Measurements from ENCODE around the gene SLC25A43. TPM values are rescaled to one million over a fixed set of nuclear protein-coding genes. Genes with fewer than 3 reads are reported as not detected.

The SLC25A43 gene
- total RNA-seq, 1 experiment from 2014 or later, result 8.3 TPM

DNA sequence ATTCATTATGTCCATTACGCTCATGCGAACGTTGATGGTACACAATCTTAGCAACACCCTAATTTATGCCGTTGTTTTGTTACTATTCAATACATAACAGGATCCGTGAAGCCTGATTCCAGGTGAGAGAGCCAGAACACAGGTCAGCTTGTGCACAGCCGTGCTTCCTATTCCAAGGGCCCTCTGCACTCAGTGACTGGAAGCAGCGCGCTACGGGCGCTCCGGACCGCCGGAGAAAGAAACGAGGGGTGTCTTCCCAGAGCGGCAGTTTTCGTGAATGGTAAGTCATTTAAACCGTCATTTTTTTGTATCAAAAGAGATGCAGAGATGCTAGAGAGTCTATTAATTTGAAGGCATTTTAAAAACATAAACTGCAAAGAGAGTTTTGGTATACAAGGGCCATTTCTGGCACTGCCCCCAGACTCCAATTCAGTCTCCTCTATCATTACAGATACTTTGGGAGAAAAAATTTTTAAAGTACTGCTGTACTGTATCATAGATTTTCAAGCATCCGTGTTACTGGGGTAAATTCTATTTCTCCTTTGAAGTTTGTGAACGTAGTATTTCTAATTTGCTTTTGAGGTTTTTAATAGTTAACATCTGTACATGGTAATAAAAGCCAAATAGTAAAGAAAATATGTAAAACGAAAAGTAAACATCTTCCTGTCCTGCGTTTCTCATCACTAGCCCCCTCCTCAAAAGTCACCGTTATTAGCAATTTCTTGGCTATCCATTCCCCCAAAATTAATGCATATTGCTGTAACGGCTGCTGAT lies 75.7 kb downstream of the SLC25A43 start:
- H3K9me2 ChIP-seq (replicated peaks; ENCODE audit: insufficient read depth, low read length), result no peaks in the 10 kb centered on the region
- no peaks in the 10 kb centered on the region for H3K9me3 ChIP-seq (ENCODE audit: low read length)
- no peak overlapping the region for H3K4me2 ChIP-seq (ENCODE audit: low read depth, low read length, poor library complexity, severe bottlenecking)
- no peak overlapping the region for H3K27ac ChIP-seq (ENCODE audit: low read length)
- H3K4me1 ChIP-seq (ENCODE audit: low read length), result no peaks in the 10 kb centered on the region
- H4K20me1 ChIP-seq (ENCODE audit: insufficient read depth, low read depth, low read length), result peaks cover 4% of the 10 kb centered on the region; the same call in 1 of the 2 replicates
- peaks cover 10% of the 10 kb centered on the region; the same call in 1 of the 2 replicates for H3K36me3 ChIP-seq (ENCODE audit: insufficient read depth, low read length)
- no peak for DNase-seq
- no peak overlapping the region for H3K4me3 ChIP-seq (ENCODE audit: low read length)
- H2AFZ ChIP-seq (ENCODE audit: low read length), result no peak overlapping the region
- no peaks in the 10 kb centered on the region for H3K27me3 ChIP-seq (ENCODE audit: low read length)
- no peak overlapping the region for H3K9ac ChIP-seq (ENCODE audit: low read length)
- H3K79me2 ChIP-seq (ENCODE audit: low read length), result no peaks in the 10 kb centered on the region

DNA sequence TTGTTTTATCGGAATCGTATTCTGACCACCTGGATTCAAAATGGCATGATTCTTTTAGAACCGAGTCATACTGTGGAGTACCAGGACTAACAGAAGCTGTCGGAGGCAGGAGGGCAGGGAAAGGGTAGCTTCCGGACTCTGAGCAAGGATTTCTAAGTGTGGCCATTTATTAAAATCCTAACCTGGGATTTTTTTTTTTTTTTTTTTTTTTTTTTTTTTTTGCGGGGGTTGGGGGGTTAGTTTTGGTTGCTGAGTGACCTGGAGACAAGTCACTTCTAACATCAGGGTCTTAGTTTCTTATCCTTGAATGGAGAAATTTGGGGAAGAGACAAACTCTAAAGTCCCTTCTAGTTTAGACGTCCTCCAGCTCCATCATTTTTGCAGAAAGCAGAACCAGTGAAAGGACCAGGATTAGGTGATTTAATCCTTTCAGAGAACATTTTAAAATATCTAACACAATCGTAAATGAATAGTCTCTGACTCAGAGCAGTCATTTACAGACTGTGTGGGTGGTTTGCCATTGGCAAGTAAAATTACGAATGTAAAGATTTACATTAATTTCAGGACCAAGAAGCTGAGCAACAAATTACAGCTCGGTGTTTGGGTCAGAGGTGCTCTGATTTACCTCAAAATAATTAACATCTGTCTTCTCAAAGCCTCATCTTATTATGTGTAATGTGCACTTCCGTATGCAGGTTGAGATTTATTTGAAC lies 76.4 kb downstream of the SLC25A43 start:
- Histone ChIP-seq H3K9ac (ENCODE audit: low read length) (no peak overlapping the region), H3K4me2 (ENCODE audit: low read depth, low read length, poor library complexity, severe bottlenecking) (no peak overlapping the region), H3K9me2 (replicated peaks; ENCODE audit: insufficient read depth, low read length) (no peaks in the 10 kb centered on the region), H3K27ac (ENCODE audit: low read length) (no peak overlapping the region), H3K36me3 (ENCODE audit: insufficient read depth, low read length) (peaks cover 3% of the 10 kb centered on the region; the same call in 1 of the 2 replicates), H4K20me1 (ENCODE audit: insufficient read depth, low read depth, low read length) (no peaks in the 10 kb centered on the region), H3K79me2 (ENCODE audit: low read length) (no peaks in the 10 kb centered on the region), H2AFZ (ENCODE audit: low read length) (no peak overlapping the region), H3K4me3 (ENCODE audit: low read length) (no peak overlapping the region), H3K27me3 (ENCODE audit: low read length) (no peaks in the 10 kb centered on the region), H3K9me3 (ENCODE audit: low read length) (no peaks in the 10 kb centered on the region), H3K4me1 (ENCODE audit: low read length) (no peaks in the 10 kb centered on the region)
- no peak for DNase-seq

DNA sequence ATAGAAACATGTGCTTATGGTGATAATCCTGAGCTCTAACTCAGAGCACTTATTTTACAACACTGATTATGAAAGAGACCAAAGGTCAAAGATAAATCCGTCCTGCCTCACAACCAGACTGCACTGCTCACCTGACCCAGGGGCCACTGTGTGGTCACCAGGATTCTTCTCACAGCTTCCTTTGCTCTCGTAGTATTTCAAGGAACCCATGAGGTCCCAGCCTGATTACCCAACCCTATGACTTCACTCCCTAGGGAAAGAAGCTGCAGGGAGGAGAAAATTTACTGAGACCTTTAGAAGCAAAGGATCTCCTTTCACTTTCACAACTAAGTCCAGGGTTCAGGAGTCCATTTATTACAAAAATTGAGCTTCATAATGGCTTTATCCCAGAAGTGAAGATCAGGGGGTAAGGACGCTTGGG lies 78.7 kb downstream of the SLC25A43 start:
- no peaks in the 10 kb centered on the region for H3K79me2 ChIP-seq (ENCODE audit: low read length)
- no peak overlapping the region for H3K27ac ChIP-seq (ENCODE audit: low read length)
- no peaks in the 10 kb centered on the region for H4K20me1 ChIP-seq (ENCODE audit: insufficient read depth, low read depth, low read length)
- H3K27me3 ChIP-seq (ENCODE audit: low read length), result no peaks in the 10 kb centered on the region
- no peak for DNase-seq
- H3K9me2 ChIP-seq (replicated peaks; ENCODE audit: insufficient read depth, low read length), result no peaks in the 10 kb centered on the region
- no peak overlapping the region for H3K4me3 ChIP-seq (ENCODE audit: low read length)
- H3K36me3 ChIP-seq (ENCODE audit: insufficient read depth, low read length), result no peaks in the 10 kb centered on the region
- H3K9me3 ChIP-seq (ENCODE audit: low read length), result no peaks in the 10 kb centered on the region
- H3K4me1 ChIP-seq (ENCODE audit: low read length), result peaks cover 4% of the 10 kb centered on the region
- no peak overlapping the region for H3K9ac ChIP-seq (ENCODE audit: low read length)
- H3K4me2 ChIP-seq (ENCODE audit: low read depth, low read length, poor library complexity, severe bottlenecking), result no peak overlapping the region
- no peak overlapping the region for H2AFZ ChIP-seq (ENCODE audit: low read length)

DNA sequence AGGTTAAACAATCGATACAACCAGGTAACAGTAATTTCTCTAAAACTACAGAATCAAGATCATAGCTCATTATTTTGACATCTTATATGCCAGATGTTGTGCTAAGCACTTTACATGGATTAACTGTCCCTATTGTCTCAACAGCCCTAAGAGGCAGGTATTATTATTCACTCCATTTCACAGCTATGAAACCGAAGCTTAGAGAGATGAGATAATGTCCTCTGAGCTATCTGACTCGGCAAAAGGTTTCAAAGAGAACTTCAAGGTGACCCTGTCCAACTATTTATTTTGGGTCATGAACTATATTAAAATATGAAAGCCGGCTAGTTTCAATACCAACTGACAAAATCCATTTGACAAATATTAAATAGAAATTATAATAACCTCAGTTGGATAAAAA lies 79.4 kb downstream of the SLC25A43 start:
- H3K9me3 ChIP-seq (ENCODE audit: low read length), result no peaks in the 10 kb centered on the region
- no peaks in the 10 kb centered on the region for H4K20me1 ChIP-seq (ENCODE audit: insufficient read depth, low read depth, low read length)
- H3K9me2 ChIP-seq (replicated peaks; ENCODE audit: insufficient read depth, low read length), result no peaks in the 10 kb centered on the region
- H3K36me3 ChIP-seq (ENCODE audit: insufficient read depth, low read length), result no peaks in the 10 kb centered on the region
- H3K4me3 ChIP-seq (ENCODE audit: low read length), result no peak overlapping the region
- no peak overlapping the region for H3K27ac ChIP-seq (ENCODE audit: low read length)
- DNase-seq, result no peak
- no peaks in the 10 kb centered on the region for H3K27me3 ChIP-seq (ENCODE audit: low read length)
- H3K79me2 ChIP-seq (ENCODE audit: low read length), result no peaks in the 10 kb centered on the region
- no peak overlapping the region for H3K4me2 ChIP-seq (ENCODE audit: low read depth, low read length, poor library complexity, severe bottlenecking)
- no peak overlapping the region for H3K9ac ChIP-seq (ENCODE audit: low read length)
- peaks cover 4% of the 10 kb centered on the region for H3K4me1 ChIP-seq (ENCODE audit: low read length)
- H2AFZ ChIP-seq (ENCODE audit: low read length), result no peak overlapping the region

DNA sequence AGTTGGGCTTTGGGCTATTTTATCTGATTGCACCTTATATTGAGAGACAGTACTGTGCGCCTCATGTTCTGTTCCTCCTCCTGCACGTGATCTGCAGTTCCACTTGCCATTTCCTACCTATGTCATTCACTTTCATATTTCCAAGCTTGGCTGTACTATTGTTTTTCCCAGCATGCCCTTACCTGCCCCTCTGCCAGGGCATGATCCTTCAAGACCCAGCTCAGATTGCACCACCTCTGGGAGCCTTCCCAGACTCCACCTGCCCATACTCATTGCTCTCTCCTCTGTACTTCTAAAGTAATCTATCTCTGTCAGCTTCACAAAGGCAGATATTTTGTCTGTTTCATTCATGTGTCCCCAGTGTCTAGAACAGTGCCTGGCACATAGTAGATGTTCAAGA lies 80.7 kb downstream of the SLC25A43 start:
- no peaks in the 10 kb centered on the region for H3K79me2 ChIP-seq (ENCODE audit: low read length)
- no peak for DNase-seq
- no peaks in the 10 kb centered on the region for H3K9me2 ChIP-seq (replicated peaks; ENCODE audit: insufficient read depth, low read length)

DNA sequence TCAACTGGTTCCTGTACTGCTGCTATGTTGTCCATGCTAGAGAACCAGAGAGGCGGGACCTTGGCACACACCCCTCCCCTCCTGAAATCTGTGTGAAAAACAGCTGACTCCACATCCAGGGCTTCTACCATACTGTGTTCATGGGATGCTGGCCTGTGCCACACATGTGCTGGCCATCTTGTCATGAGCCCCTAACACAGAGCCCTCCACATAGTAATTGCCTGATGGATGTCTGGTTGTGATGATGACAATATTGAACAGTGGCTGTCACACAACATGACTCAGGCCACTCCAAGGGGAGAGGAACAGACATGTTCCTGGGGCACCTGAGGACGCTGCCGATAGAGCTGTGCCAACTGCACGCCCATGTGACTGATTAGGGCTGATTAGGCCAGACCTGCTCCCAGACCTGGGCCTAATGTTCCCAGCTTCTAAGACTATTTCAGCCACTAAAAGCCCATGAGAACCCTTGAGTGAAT lies 82.2 kb downstream of the SLC25A43 start:
- Histone ChIP-seq H4K20me1 (ENCODE audit: insufficient read depth, low read depth, low read length) (no peaks in the 10 kb centered on the region), H3K4me3 (ENCODE audit: low read length) (no peak overlapping the region), H3K27me3 (ENCODE audit: low read length) (no peaks in the 10 kb centered on the region), H3K27ac (ENCODE audit: low read length) (no peak overlapping the region), H3K9me2 (replicated peaks; ENCODE audit: insufficient read depth, low read length) (no peaks in the 10 kb centered on the region), H3K4me2 (ENCODE audit: low read depth, low read length, poor library complexity, severe bottlenecking) (no peak overlapping the region), H3K9ac (ENCODE audit: low read length) (no peak overlapping the region), H3K9me3 (ENCODE audit: low read length) (no peaks in the 10 kb centered on the region), H3K4me1 (ENCODE audit: low read length) (peaks cover 4% of the 10 kb centered on the region), H3K79me2 (ENCODE audit: low read length) (no peaks in the 10 kb centered on the region), H3K36me3 (ENCODE audit: insufficient read depth, low read length) (no peaks in the 10 kb centered on the region), H2AFZ (ENCODE audit: low read length) (no peak overlapping the region)
- no peak for DNase-seq

More for the DNA sequence above, 80.7 kb downstream of the SLC25A43 start:
- no peak overlapping the region for H3K4me3 ChIP-seq (ENCODE audit: low read length)
- peaks cover 4% of the 10 kb centered on the region for H3K4me1 ChIP-seq (ENCODE audit: low read length)
- H3K4me2 ChIP-seq (ENCODE audit: low read depth, low read length, poor library complexity, severe bottlenecking), result no peak overlapping the region
- H3K27me3 ChIP-seq (ENCODE audit: low read length), result no peaks in the 10 kb centered on the region
- H3K9me3 ChIP-seq (ENCODE audit: low read length), result no peaks in the 10 kb centered on the region
- no peak overlapping the region for H3K27ac ChIP-seq (ENCODE audit: low read length)
- no peak overlapping the region for H3K9ac ChIP-seq (ENCODE audit: low read length)
- H2AFZ ChIP-seq (ENCODE audit: low read length), result no peak overlapping the region
- no peaks in the 10 kb centered on the region for H3K36me3 ChIP-seq (ENCODE audit: insufficient read depth, low read length)
- no peaks in the 10 kb centered on the region for H4K20me1 ChIP-seq (ENCODE audit: insufficient read depth, low read depth, low read length)

DNA sequence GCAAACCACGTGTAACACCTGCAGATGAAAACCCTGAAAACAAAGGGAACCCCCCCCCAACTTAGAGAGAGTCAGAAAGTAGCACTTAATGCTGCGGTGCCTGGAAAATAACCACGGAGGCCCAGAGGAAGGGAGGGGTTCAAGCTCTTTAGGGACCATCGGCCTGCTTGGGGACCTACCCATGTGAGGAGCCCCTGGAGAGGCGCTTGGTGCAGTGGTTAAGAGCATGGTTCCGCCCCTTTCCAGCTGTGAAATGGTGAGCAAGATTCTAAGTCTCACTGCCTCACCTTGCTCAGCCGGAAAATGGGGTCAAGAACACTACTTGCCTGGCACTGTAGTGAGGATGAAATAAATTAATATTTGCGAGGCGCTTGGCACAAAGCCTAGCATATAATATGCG lies 82.9 kb downstream of the SLC25A43 start:
- Histone ChIP-seq H3K9me2 (replicated peaks; ENCODE audit: insufficient read depth, low read length) (no peaks in the 10 kb centered on the region), H3K27ac (ENCODE audit: low read length) (no peak overlapping the region), H3K4me2 (ENCODE audit: low read depth, low read length, poor library complexity, severe bottlenecking) (no peak overlapping the region), H3K9ac (ENCODE audit: low read length) (no peak overlapping the region), H4K20me1 (ENCODE audit: insufficient read depth, low read depth, low read length) (no peaks in the 10 kb centered on the region), H3K27me3 (ENCODE audit: low read length) (no peaks in the 10 kb centered on the region), H3K9me3 (ENCODE audit: low read length) (no peaks in the 10 kb centered on the region), H2AFZ (ENCODE audit: low read length) (peak overlapping the region; percentile 84; the same call in 1 of the 2 replicates), H3K4me1 (ENCODE audit: low read length) (peaks cover 4% of the 10 kb centered on the region), H3K4me3 (ENCODE audit: low read length) (no peak overlapping the region), H3K79me2 (ENCODE audit: low read length) (no peaks in the 10 kb centered on the region), H3K36me3 (ENCODE audit: insufficient read depth, low read length) (no peaks in the 10 kb centered on the region)
- no peak for DNase-seq
